Gastrocnemius medialis (tissue), 4 donors: Measurements from ENCODE around the gene IQCK. TPM values are rescaled to one million over a fixed set of nuclear protein-coding genes. Genes with fewer than 3 reads are reported as not detected.

Experiments
- ATAC-seq, 2 donors: fragments of 150-250 bp; one replicate each; pipeline ENCODE4 v1.9.1; 2016
- DNase-seq, 2 donors: peaks; one replicate each; pipeline ENCODE4 v3.0.0-alpha.2; 2019
- H3K27ac ChIP-seq, 4 donors: fragments of 200-600 bp; sonication (generic); 1 replicate in 1 of 4; 2 replicates in 3 of 4; pipeline ENCODE4 v1.5.1; 2016 to 2018; ENCODE audit warnings: mild to moderate bottlenecking in 2 of 4, moderate library complexity in 1 of 4
- H3K27me3 ChIP-seq, 3 donors: fragments of 200-600 bp; sonication (generic) in 2 of 3; 1 replicate in 1 of 3; 2 replicates in 2 of 3; pipeline versions ENCODE4 v1.5.1 to v1.6.0; 2016 to 2019; ENCODE audit warnings: mild to moderate bottlenecking in 1 of 3, moderate library complexity in 1 of 3
- H3K36me3 ChIP-seq, 2 donors: fragments of 200-600 bp; sonication (generic) in 1 of 2; one replicate each; pipeline ENCODE4 v1.5.1; 2017 to 2018
- H3K4me1 ChIP-seq, 2 donors: fragments of 200-600 bp; sonication (generic) in 1 of 2; one replicate each; pipeline ENCODE4 v1.5.1; 2016 to 2017; ENCODE audit warnings: mild to moderate bottlenecking in 2 of 2
- H3K4me3 ChIP-seq, 4 donors: fragments of 200-600 bp; sonication (generic) in 3 of 4; 1 replicate in 1 of 4; 2 replicates in 3 of 4; pipeline ENCODE4 v1.5.1; 2016 to 2019; ENCODE audit warnings: mild to moderate bottlenecking in 2 of 4
- H3K9me3 ChIP-seq, 3 donors: fragments of 200-600 bp; sonication (generic) in 2 of 3; 1 replicate in 1 of 3; 2 replicates in 2 of 3; pipeline ENCODE4 v1.5.1; 2016 to 2019
- CTCF ChIP-seq, 5 experiments: fragments of 450-650 bp in 3 of 5; fragments of 200-600 bp in 2 of 5; sonication (generic) in 2 of 5; IDR thresholded peaks in 4 of 5; conservative IDR thresholded peaks in 1 of 5; 1 replicate in 4 of 5; 2 replicates in 1 of 5; pipeline ENCODE4 v1.5.1; 2016 to 2019; ENCODE audit warnings: antibody characterized with exemption in 5 of 5, mild to moderate bottlenecking in 3 of 5, moderate library complexity in 3 of 5
- POLR2A ChIP-seq, 2 donors: fragments of 450-650 bp; IDR thresholded peaks; one replicate each; pipeline ENCODE4 v1.6.1; 2017; ENCODE audit warnings: antibody characterized with exemption in 2 of 2, mild to moderate bottlenecking in 2 of 2, moderate library complexity in 2 of 2
- in situ Hi-C, 4 donors: fragments of 200-750 bp; cut with MboI; loops; one replicate each; pipeline versions ENCODE4 v1.15.0 to v1.8.0; 2017; ENCODE audit warnings: low sequenced_read_pairs in 4 of 4
- intact Hi-C: fragments of 100-400 bp; cut with DNase I; formaldehyde crosslinking; loops from one replicate; pipeline ENCODE4 v1.15.1; 2023; ENCODE audit warnings: low total_unique reads
- total RNA-seq, 4 donors: library from RNA; depleted of rRNA; stranded (reverse); fragments of >200 nt; gene quantifications; one replicate each; pipeline versions ENCODE4 v1.1.0 to v1.2.3, GENCODE V29; 2016

IQCK gene
- total RNA-seq, 4 donors from 2014 or later: 8.3 to 17.3 (median 9.4) TPM

GRCh38 chr16:19705146-19705501 lies 12.9 kb upstream of the IQCK start:
- Histone ChIP-seq H3K36me3 (peaks cover 0 to 34% of the 10 kb centered on the region in 2 donors), H3K9me3 (no peaks in the 10 kb centered on the region), H3K27ac (peak overlapping the region; percentile 66 to 86 (median 82)), H3K4me3 (no peak overlapping the region), H3K4me1 (peaks cover 8 to 40% of the 10 kb centered on the region in 2 donors), H3K27me3 (no peaks in the 10 kb centered on the region)
- ATAC-seq: no peak
- in situ Hi-C loops (loop anchor here in 2 of 4 donors (10.0 kb wide), 2 partner anchors 170 to 180 kb away; partner anchors contain the start of gene GPRC5B (in 1 of the 2)), intact Hi-C loops (no loop called here)
- TF ChIP-seq POLR2A (IDR thresholded peaks at IDR 0.05) (no peak), CTCF (IDR thresholded peaks at IDR 0.05 in 4 of 5, conservative IDR thresholded peaks at IDR 0.05 in 1 of 5) (no peak)
- no peak for DNase-seq

DNA sequence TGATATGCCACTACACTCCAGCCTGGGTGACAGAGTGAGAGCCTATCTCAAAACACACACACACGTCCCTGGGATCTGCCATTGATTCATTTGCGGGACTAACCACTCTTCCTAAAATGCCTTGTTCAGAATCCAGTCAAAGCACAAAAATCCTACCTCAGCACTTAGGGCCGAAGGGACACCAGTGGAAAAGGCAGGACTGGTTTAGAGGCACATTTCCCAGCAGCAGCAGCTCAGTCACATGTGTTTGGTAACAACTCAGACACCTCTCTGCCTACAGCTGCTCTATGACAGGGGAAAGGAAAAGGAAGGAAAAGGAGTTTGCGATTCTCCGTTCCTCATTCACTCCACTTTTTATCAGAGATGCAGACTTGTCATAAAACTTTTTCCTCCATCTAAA lies 12.2 kb upstream of the IQCK start:
- in situ Hi-C loops: loop anchor here in 2 of 4 donors (10.0 kb wide), 2 partner anchors 169 to 179 kb away; partner anchors contain the start of gene GPRC5B (in 1 of the 2)
- TF ChIP-seq CTCF (IDR thresholded peaks at IDR 0.05 in 4 of 5, conservative IDR thresholded peaks at IDR 0.05 in 1 of 5) (no peak), POLR2A (IDR thresholded peaks at IDR 0.05) (no peak)
- no peak overlapping the region for H3K4me3 ChIP-seq
- no peaks in the 10 kb centered on the region for H3K27me3 ChIP-seq
- peak overlapping the region; percentile 66 to 86 (median 82) for H3K27ac ChIP-seq
- no peaks in the 10 kb centered on the region for H3K9me3 ChIP-seq
- no peak for ATAC-seq
- H3K36me3 ChIP-seq: peaks cover 0 to 34% of the 10 kb centered on the region in 2 donors
- H3K4me1 ChIP-seq: peaks cover 8 to 33% of the 10 kb centered on the region in 2 donors
- DNase-seq: no peak
- intact Hi-C loops: no loop called here

DNA sequence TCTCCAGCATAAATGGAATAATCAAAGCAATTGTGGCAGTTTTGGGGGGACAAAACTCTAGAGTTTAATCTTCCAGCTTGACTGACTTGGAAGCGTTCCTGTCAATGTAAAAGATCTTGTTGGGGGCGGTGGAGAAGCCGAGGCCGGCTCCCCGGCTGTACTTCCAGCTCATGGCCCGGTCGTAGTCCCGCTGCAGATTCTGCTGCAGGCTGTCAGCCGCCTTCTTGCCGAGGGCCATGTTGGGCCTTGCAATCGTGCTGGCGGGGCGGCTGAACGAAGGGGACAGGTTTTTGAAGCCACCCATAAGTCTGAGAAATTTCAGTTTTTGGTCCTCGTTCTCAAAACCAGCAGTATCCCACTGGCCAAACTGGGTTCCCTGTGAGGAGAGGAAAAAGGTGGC lies 11.2 kb upstream of the IQCK start:
- H3K36me3 ChIP-seq: peaks cover 0 to 24% of the 10 kb centered on the region in 2 donors
- no peak overlapping the region for H3K4me3 ChIP-seq
- no peak for DNase-seq
- no peak for ATAC-seq
- TF ChIP-seq POLR2A (IDR thresholded peaks at IDR 0.05): no peak
- no peak for TF ChIP-seq CTCF (IDR thresholded peaks at IDR 0.05 in 4 of 5, conservative IDR thresholded peaks at IDR 0.05 in 1 of 5)
- peak overlapping the region; percentile 66 to 86 (median 82) for H3K27ac ChIP-seq
- intact Hi-C loops: no loop called here
- in situ Hi-C loops: loop anchor here in 2 of 4 donors (10.0 kb wide), 2 partner anchors 168 to 178 kb away; partner anchors contain the start of gene GPRC5B (in 1 of the 2)
- no peaks in the 10 kb centered on the region for H3K9me3 ChIP-seq
- no peaks in the 10 kb centered on the region for H3K27me3 ChIP-seq
- H3K4me1 ChIP-seq: peaks cover 8 to 28% of the 10 kb centered on the region in 2 donors

DNA sequence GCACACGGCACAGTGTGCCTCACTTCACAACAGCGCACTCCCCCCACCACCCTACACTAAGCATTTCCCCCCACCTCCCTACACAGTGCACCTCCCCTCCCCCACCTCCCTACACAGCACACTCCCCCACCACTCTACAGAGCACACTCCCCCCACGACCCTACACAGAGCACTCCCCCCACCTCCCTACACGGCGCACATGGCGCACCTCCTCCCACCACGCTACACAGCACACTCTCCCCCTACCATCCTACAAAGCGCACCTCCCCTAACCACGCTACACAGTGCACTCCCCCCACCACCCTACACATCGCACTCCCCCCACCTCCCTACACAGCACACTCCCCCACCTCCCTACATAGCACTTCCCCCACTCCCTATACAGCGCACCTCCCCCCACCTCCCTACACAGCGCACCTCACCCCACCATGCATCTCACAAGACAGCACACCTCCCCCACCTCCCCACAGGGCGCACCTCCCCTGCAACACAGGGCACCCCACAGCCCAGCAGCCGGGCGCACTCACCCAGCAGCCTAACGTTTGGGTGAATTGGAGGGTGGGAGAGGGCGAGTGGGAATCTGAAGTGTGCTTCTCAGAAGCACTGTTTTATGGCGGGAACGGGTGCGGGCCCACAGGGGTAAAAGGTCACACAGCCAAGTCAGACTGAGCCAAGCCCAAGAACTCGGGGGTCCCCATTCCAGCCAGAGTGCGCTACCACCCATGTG lies 10.3 kb upstream of the IQCK start:
- intact Hi-C loops (no loop called here), in situ Hi-C loops (loop anchor here in 2 of 4 donors (10.0 kb wide), 2 partner anchors 167 to 177 kb away; partner anchors contain the start of gene GPRC5B (in 1 of the 2))
- Histone ChIP-seq H3K4me3 (no peak overlapping the region), H3K27me3 (no peaks in the 10 kb centered on the region), H3K9me3 (no peaks in the 10 kb centered on the region), H3K27ac (peak overlapping the region in 3 of 4 donors; percentile 3 to 56 (median 19)), H3K36me3 (peaks cover 0 to 15% of the 10 kb centered on the region in 2 donors), H3K4me1 (peaks cover 8 to 28% of the 10 kb centered on the region in 2 donors)
- TF ChIP-seq POLR2A (IDR thresholded peaks at IDR 0.05) (no peak), CTCF (IDR thresholded peaks at IDR 0.05 in 4 of 5, conservative IDR thresholded peaks at IDR 0.05 in 1 of 5) (no peak)
- no peak for ATAC-seq
- no peak for DNase-seq
